ENCODE data around the gene BIRC3.
"Not testable (repeated sequence)": the region's sequence is repeated elsewhere in the genome, so short reads cannot be mapped to it uniquely, and the experiment has no call there.

Gene BIRC3

DNA sequence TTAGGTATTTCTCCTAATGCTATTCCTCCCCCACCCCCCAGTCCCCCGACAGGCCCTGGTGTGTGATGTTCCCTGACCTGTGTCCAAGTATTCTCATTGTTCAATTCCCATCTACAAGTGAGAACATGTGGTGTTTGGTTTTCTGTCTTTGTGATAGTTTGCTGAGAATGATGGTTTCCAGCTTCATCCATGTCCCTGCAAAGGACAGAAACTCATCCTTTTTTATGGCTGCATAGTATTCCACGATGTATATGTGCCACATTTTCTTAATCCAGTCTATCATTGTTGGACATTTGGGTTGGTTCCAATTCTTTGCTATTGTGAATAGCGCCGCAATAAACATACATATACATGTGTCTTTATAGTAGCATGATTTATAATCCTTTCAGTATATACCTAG is 20.5 kb upstream of the BIRC3 start:
- DNase-seq, result not testable (repeated sequence)

DNA sequence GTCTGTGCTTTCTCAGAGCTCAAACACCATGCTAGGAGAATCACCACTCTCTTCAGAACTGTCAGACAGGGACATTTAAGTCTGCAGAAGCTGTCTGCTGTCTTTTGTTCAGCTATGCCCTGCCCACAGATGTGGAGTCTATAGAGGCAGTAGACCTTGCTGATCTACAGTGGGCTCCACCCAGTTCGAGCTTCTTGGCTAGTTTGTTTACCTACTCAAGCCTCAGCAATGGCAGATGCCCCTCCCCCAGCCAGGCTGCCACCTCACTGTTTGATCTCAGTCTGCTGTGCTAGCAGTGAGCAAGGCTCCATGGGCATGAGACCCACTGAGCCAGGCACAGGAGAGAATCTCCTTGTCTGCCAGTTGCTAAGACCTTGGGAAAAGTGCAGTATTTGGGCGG is 16.4 kb upstream of the BIRC3 start:
- DNase-seq, result not testable (repeated sequence)

DNA sequence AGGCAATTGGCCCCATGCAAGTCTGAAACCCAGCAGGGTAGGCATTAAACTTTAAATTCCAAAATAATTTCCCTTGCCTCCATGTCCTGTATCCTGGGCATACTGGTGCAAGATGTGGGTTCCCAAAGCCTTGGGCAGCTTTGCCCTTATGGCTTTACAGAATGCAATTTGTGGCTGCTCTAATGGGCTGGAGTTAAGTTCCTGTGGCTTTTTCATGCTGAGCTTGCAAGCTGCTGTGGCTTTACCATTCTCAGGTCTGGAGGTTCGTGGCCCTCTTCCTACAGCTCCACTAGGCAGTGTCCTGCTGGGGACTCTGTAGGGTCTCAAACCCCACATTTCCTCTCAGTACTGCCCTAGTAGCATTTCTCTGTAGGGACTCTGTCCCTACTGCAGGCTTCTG is 15.0 kb upstream of the BIRC3 start:
- no peak for DNase-seq

DNA sequence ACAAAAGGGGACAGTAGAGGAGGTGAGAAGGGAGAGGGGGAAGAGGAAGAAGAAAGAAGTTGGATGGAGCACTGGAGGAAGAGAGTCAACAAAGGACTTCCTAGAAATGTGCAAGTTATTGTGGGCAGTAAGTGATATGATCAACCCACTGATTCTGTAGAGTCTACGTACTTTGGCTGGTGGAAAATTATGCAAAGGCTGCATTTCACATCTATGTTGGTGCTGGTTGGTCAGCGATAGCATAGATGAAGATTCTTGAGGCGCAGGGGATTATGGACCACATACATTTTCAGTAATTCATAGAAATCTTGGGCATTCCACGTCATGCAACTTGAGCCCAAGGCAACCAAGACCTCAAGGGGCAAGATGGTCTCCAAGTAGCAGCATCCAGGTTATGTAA is 12.6 kb upstream of the BIRC3 start:
- no peak for DNase-seq

DNA sequence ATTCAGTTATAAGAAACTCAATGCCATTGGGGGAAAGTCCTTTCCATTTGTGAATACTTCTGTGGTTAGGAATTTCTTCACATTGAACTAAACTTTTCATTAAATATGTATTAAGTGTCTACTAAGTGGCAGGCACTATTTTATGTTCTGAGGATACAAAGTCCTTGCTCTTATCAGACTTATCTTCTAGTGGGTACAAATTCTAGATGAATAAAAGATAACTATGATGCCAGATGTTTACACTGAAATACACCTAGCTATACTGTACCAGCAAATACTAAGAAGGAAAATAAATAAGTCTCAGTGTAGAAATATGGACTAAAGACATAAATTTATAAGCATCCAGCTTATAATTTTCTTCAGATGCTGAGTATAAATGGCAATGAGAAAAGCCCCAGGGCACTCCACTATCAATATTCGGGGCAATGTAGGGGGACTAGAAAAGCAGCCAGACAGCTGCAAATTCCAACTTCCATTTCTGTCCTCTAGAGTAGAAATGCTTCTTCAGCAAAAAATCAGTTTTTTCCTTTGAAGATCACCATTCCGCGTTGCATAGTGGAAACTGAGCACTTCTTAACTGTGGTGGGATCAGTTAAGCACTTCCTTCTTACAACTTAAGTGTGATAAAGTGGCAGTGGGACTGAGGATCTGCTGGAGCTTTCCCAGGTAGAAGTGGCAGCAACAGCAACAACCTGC is 11.8 kb upstream of the BIRC3 start:
- no peak for DNase-seq

DNA sequence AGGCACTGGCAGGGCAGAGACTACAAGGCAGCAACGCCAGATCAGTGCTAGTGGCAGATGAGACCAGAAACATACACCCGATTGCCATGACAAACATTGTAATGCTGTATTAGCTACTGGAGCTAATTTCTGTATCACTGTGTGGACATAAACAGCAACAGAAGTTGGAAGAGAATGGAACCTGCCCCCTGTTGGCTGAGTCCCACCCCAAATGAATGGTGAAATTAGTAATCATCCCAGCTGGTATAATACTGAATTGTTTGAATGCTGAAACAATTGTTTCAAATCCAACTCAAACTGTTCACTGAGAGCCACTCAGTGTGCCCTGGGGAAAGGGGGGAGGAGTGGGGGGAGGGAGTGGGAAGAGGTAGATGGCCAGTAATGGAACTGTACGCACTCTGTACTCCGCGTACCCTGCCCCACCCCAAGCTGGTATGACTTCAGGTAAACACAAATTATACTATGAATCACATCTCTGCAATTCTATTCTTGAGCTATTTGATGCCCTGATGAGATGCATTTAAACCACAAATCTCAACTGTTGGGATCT is 11.2 kb upstream of the BIRC3 start:
- DNase-seq, result no peak

DNA sequence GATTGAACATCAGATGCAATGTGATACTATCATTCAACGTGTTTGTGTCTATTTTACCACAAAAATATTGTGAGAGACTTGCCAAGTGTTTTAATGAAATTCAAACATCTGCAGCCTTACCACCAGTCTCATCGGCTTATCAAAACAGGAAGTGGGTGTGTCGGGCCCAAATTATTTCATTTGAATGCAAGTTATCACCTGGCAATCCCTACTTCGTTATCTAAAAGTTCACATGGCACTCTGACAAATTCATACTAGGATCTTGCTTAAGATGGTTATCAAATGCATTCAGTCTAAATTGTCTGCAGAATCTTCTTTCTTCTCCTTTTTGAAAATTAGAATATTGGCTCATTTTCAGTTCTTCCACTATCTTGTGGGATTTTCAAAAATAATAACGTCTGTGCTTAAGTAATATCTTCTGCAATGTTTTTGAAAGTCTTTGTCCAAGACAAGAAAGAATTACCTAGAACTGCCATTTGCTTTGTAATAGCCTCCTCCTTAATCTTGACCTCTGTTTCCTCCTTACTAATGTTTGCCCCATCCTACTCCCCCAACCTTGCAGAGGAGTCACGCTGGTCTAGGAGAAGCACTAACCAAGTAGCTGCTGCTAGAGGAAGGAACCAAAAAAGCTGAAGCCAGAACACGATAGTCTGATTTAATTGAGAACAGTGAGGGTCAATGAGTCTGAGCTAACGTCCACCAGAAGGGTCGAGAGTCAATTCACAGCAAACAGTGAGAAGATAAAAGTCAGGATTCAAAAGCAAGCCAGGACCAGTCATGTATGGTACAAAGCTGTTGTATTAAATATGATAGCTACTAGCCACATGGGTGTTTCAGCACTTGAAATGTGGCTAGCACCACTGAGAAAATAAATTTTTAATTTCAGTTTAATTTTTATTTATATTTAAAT is 10.2 kb upstream of the BIRC3 start:
- no peak for DNase-seq

DNA sequence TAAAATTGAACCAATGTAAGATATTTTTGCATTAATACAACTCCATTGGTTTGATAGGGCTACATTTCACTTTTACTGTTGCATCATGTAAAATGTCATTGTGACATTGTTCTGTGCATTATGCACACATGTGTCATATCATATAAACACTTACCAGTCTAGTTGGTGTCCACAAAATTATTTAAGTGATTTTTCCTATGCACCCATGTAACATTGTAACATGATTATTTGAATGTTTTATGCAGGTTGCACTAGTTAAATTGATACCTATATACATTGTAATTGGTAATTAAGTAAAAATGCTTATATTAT is 9.6 kb upstream of the BIRC3 start:
- no peak for DNase-seq

DNA sequence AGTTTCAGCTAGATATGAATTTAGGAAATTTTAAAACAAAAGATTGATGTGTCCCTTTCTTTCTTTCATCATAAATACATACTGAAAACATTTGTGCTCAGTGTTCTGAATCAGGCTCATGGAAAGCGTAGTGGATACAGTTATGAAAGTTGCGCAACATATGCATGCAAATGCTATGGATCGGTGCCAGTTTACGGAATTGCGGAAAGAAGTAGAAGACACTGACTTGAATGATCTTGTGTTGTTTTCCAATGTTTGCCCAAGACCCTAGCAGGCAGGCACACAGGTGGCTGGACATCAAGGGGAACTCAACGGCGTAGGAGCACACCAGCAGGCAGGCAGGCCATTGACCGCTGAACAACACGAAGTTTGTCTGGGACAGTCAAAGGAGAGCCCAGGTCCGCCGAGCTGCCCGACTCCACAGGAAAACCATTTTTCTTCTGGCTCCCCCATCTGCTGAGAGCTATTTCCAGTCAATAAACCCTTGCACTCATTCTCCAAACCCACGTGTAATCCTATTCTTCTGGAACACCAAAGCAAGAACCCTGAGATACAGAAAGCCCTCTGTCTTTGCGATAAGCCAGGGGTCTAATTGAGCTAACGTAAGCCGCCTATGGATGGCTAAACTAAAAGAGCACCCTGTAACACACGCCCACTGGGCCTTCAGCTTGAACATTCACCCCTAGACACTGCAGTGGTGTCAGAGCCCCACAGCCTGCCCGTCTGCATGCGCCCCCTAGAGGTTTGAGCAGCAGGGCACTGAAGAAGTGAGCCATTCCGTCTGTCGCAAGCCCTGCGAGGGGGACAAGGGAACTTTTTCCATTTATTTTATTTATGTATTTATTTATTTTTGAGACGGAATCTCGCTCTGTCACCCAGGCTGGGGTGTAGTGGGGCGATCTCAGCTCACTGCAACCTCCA is 7.4 kb upstream of the BIRC3 start:
- peak; percentile 60 for DNase-seq

DNA sequence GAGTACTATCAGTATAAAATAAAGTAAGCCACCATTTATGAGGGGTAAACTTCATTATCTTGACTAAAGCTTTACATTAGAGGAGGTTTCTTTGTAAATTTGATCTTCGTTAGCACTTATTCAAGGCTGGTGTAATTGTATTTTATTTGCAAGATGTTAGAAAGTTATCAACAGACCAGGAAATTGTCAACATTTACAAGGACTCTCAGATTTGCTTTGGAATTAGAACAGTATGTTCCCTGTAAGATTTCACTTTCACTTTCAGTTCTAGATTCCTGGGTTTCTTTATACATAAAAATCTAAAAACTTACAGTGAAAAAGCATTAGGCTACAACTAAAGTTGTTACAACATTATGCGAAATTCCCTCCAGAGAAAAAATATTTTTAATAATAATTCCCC is 4.6 kb upstream of the BIRC3 start:
- DNase-seq, result no peak

DNA sequence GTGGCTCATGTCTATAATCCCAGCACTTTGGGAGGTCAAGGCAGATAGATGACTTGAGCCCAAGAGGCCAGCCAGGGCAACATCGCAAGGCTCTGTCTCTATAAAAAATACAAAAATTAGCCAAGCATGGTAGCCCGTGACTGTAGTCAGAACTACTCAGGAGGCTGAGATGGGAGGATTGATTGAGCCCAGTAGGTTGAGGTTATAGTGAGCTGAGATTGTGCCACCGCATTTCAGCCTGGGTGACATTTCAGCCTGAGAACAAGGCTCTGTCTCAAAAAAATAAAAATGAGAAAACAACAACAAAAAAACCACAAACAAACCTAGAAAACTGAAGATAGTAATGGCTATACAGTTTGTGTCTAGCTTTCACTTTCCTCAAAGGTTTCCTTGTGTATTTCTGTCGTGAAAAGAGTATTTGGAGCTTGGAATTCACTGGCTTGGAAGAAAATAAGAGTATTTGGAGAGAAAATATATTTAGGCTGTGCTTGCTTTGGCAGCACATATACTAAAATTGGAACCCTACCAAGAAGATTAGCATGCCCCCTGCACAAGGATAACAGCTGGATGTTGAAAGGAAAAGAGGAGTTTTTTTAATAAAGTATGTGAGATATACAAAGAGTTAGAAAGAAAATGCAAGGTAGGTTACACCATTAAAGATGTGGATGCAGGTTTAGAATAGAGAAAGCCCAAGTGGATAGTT is 3.9 kb upstream of the BIRC3 start:
- DNase-seq, result no peak

DNA sequence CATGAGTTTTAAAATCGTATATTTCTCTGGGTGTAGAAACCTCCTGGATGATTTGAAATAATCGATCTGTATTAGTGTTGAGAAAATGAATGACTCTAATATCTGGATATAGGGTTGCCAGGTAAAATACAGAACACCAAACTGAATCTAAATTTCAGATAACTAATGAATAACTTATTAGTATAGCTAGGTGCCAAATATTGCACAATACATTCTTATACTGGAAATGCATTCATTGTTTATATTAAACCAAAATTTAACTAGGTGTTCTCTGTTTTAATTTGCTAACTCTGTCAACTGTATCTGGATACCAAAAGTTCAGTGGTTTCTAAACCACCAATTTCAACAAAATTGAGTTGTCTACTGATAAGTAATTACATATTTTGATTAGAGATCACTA is 2.5 kb upstream of the BIRC3 start:
- DNase-seq, result no peak

DNA sequence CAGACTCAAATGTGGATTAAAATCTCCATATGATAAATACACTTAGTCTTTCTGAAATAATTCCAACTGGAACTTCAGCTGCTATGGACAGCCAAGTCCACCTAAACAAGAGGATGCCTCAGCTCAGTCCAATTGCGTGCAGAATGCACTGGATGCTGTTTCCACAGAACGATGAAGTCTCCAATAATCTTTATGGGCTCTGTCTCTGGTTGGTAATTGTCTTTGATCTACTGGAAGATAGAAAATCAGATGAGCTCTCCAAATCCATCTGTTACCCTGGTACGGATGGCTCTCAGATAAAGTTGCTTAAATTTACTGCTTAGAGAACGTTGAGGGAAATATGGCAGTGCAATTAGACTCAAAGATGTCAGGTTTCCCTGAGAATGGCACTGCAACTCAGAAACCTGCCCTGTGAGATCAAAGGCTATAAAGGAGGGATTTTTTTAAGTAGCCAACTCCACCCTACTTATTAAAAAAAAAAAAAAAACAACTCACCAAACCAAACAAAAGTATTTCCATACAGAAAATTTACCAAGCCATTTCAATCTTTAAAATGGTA is 859 bp upstream of the BIRC3 start:
- DNase-seq, result no peak

DNA sequence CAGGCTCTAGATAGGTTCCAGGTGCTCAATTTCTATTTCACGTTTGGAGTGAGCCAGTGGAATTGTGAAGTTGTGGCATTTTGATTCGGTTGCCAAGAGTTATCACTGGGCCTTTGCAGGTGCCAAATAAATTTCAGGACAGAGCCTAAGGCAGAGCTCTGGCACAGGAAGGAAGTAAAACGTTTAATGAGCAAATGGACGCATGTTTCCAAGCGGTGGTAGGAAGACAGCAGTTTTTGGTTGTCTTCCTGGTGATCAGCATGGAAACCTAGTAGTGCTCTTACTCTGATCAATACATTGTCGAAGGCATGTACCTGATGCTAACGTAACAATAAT is 452 bp downstream of the BIRC3 start:
- DNase-seq, result no peak

DNA sequence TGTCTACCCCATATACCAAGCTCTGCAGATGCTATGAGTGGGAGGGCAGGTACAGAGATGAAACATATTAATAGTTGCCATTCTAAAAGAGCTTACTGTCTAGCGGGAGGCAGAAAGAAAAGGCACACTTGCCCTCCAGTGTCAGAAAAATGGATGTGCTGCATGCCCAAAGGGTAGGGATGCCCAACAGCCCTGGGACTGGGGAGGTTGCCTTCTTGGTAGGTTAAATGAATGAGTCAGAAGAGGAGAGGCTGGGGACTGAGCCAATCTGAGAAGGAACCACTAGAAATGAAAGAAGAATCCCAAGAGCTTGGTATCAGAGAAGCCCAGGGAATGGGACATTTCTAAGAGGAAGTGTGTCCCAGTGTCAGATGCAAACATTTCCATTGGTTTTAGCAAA is 1.2 kb downstream of the BIRC3 start:
- DNase-seq, result no peak

DNA sequence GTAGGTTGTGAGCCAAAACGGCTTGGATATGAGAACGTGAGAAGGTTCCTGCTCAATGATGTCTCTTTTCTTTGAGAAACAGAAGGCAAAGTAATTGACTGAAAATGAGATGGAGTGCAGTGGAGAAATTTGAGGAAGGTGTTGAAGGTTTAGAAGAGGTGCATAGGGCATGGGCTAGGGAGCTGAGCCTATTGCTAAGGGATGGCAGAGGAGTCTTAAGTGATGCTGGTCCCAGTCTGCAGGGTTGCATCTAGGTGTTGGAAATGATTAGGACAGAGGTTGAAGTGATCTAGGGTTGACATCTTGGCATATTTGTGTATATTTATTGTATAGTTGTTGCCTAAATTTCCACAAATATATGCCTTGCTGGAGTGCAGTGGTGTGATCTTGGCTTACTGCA is 2.3 kb downstream of the BIRC3 start:
- DNase-seq, result no peak

DNA sequence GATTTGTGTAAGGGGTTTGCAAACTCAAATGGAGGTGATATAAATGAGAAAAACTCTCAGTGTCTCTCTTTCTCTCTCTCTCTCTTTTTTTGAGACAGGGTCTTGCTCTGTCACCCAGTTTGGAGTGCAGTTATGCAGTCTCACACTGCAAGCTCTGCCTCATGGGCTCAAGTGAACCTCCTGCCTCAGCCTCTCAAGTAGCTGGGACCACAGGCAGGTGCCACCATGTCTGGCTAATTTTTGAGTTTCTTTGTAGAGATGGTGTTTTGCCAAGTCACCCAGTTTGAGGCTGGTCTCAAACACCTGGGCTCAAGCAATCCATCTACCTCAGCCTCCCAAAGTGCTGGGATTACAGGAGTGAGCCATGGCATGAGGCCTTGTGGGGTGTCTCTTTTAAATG is 2.9 kb downstream of the BIRC3 start:
- DNase-seq, result no peak

DNA sequence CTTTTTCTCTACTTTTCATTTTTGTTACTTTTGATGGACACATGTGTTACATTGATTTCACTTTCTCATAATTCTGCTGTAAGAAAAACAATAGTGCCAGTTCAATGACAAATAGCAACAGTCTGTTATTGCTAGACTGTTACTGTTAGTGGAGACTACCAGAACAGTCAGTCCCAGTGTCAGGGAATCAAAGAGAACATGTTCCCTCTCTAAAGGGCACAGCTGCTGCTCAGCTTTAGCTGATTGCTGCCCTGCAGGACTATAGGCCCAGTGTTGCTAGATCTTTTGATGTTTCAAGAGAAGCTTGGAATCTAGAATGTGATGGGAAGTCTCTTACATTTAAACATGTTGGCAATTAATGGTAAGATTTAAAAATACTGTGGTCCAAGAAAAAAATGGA is 3.4 kb downstream of the BIRC3 start:
- no peak for DNase-seq

DNA sequence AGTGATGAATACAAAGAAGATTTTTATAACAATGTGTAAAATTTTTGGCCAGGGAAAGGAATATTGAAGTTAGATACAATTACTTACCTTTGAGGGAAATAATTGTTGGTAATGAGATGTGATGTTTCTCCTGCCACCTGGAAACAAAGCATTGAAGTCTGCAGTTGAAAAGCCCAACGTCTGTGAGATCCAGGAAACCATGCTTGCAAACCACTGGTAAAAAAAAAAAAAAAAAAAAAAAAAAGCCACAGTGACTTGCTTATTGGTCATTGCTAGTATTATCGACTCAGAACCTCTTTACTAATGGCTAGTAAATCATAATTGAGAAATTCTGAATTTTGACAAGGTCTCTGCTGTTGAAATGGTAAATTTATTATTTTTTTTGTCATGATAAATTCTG is 5.3 kb downstream of the BIRC3 start:
- DNase-seq, result no peak

DNA sequence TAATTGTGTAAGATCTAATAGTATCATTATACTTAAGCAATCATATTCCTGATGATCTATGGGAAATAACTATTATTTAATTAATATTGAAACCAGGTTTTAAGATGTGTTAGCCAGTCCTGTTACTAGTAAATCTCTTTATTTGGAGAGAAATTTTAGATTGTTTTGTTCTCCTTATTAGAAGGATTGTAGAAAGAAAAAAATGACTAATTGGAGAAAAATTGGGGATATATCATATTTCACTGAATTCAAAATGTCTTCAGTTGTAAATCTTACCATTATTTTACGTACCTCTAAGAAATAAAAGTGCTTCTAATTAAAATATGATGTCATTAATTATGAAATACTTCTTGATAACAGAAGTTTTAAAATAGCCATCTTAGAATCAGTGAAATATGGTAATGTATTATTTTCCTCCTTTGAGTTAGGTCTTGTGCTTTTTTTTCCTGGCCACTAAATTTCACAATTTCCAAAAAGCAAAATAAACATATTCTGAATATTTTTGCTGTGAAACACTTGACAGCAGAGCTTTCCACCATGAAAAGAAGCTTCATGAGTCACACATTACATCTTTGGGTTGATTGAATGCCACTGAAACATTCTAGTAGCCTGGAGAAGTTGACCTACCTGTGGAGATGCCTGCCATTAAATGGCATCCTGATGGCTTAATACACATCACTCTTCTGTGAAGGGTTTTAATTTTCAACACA is 6.4 kb downstream of the BIRC3 start:
- DNase-seq, result peak; percentile 79

DNA sequence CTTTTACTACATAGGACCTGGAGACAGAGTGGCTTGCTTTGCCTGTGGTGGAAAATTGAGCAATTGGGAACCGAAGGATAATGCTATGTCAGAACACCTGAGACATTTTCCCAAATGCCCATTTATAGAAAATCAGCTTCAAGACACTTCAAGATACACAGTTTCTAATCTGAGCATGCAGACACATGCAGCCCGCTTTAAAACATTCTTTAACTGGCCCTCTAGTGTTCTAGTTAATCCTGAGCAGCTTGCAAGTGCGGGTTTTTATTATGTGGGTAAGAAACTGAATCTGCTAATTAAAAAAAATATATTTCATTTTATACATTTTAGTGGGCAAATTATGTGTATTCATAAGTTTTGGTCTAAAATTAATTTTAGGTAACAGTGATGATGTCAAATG is 7.8 kb downstream of the BIRC3 start:
- DNase-seq, result no peak

DNA sequence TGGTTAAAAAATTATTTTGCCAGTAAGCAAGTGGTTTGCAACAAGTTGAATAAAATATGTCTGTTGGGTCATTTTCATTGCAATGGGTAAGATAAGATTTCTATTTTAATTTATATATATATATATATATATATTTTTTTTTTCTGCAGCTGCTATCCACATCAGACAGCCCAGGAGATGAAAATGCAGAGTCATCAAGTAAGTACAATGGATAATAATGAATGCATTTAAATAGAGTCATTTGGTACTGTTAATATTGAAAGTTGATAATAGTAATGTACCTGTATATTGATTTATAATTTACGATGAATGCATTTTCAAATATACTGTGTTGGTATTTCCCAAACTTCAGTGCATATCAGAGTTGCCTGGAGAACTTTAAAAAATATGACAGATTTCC is 11.5 kb downstream of the BIRC3 start:
- no peak for DNase-seq

All from fibroblast of skin of abdomen (primary cell).